GM12875 (cell line): ENCODE data around the gene SYTL2.

Experiments used
- H3K4me3 ChIP-seq: one replicate; pipeline ENCODE4 v1.5.1; 2011; ENCODE audit warnings: low read depth, low read length, control low read depth
- CTCF ChIP-seq: IDR thresholded peaks from 2 replicates; pipeline ENCODE4 v1.5.1; 2011; ENCODE audit warnings: low read depth, mild to moderate bottlenecking, control low read depth, inconsistent platforms, low read length, moderate library complexity, borderline replicate concordance; ENCODE audit not compliant: insufficient read depth

Gene SYTL2

GRCh38 chr11:85752201-85752889 is 58.6 kb downstream of the SYTL2 start:
- no peak for TF ChIP-seq CTCF

GRCh38 chr11:85751724-85752123 is 59.2 kb downstream of the SYTL2 start:
- no peak for TF ChIP-seq CTCF
- no peak overlapping the region for H3K4me3 ChIP-seq

More at GRCh38 chr11:85752201-85752889, 58.6 kb downstream of the SYTL2 start:
- no peak overlapping the region for H3K4me3 ChIP-seq

GRCh38 chr11:85750646-85751045 is 60.3 kb downstream of the SYTL2 start:
- no peak for TF ChIP-seq CTCF
- no peak overlapping the region for H3K4me3 ChIP-seq

- TF ChIP-seq CTCF = no peak
- no peak overlapping the region for H3K4me3 ChIP-seq
Observed at GRCh38 chr11:85749884-85750283, 61.1 kb downstream of the SYTL2 start.

- H3K4me3 ChIP-seq = no peak overlapping the region
- no peak for TF ChIP-seq CTCF
Observed at GRCh38 chr11:85749287-85749834, 61.6 kb downstream of the SYTL2 start.

GRCh38 chr11:85748455-85748891 is 62.5 kb downstream of the SYTL2 start:
- TF ChIP-seq CTCF = no peak
- no peak overlapping the region for H3K4me3 ChIP-seq

- TF ChIP-seq CTCF = no peak
- H3K4me3 ChIP-seq = no peak overlapping the region
Observed at GRCh38 chr11:85746670-85747069, 64.3 kb downstream of the SYTL2 start.
